ENCODE results near the gene PNPLA8. TPM values are rescaled to one million over a fixed set of nuclear protein-coding genes. Genes with fewer than 3 reads are reported as not detected.

PNPLA8 gene
- total and polyA plus RNA-seq, 2 of the 4 experiments (the other 2 are of a cell fraction): 7.0 to 14.5 TPM

- no peak for ATAC-seq (ENCODE audit: low read depth)
- BruUV-seq (replicated peaks): no TSS peak
- Histone ChIP-seq H3K23ac (ENCODE audit: low read depth, low read length) (no peak overlapping the region), H3K4me3 (ENCODE audit: insufficient read depth, low read depth, low read length) (no peak overlapping the region), H3K36me3 (ENCODE audit: control insufficient read depth, insufficient read depth, low read length) (no peaks in the 10 kb centered on the region), H2AK5ac (ENCODE audit: low read depth, low read length) (no peak overlapping the region), H3K27ac (ENCODE audit: insufficient read depth, low read length) (no peak overlapping the region), H3K9ac (ENCODE audit: low read depth, low read length) (no peak overlapping the region), H3K4ac (ENCODE audit: low read depth, low read length) (no peak overlapping the region), H2BK120ac (ENCODE audit: low read depth, low read length) (no peak overlapping the region), H3K4me1 (ENCODE audit: control insufficient read depth, insufficient read depth, low read length) (no peaks in the 10 kb centered on the region), H3K9me3 (ENCODE audit: control insufficient read depth, insufficient read depth, low read length) (peaks cover 10% of the 10 kb centered on the region), H3K18ac (ENCODE audit: low read depth, low read length) (no peak overlapping the region), H2AK9ac (replicated peaks; ENCODE audit: low read depth, low read length, poor library complexity) (no peak overlapping the region), H2BK15ac (ENCODE audit: low read depth, low read length) (no peak overlapping the region), H4K91ac (ENCODE audit: insufficient read depth, low read depth, low read length) (no peak overlapping the region), H3K14ac (replicated peaks; ENCODE audit: low read depth, low read length) (no peak overlapping the region), H3K79me1 (ENCODE audit: low read depth in 1 of 2, low read length in 2 of 2) (peaks cover 6 to 13% of the 10 kb centered on the region in 2 experiments), H4K8ac (ENCODE audit: low read depth in 2 of 2, low read length in 2 of 2) (no peak overlapping the region), H2AFZ (replicated peaks; ENCODE audit: low read length, poor library complexity) (no peak overlapping the region), H3K56ac (ENCODE audit: extremely low read depth, insufficient read depth, low read length) (no peak overlapping the region), H2BK5ac (ENCODE audit: low read depth, low read length, poor library complexity, severe bottlenecking) (no peak overlapping the region), H4K20me1 (ENCODE audit: insufficient read depth, low read length) (no peaks in the 10 kb centered on the region), H3K9me1 (ENCODE audit: insufficient read depth, low read length) (no peaks in the 10 kb centered on the region), H3K4me2 (ENCODE audit: low read depth, low read length) (no peak overlapping the region), H4K5ac (ENCODE audit: low read depth, low read length) (no peak overlapping the region), H3K27me3 (ENCODE audit: control insufficient read depth, insufficient read depth, low read length) (no peaks in the 10 kb centered on the region), H2BK20ac (ENCODE audit: low read depth, low read length) (no peak overlapping the region)
- no peak for DNase-seq
- in situ Hi-C loops (cut with MboI; ENCODE audit: low sequenced_read_pairs) (no loop called here), dilution Hi-C loops (cut with HindIII; ENCODE audit: low sequenced_read_pairs, unreplicated experiment) (no loop called here), intact Hi-C loops (cut with micrococcal nuclease) (no loop called here)
- ChIA-PET POLR2A (ENCODE audit: unreplicated experiment) (no interaction called here), CTCF (no interaction called here)
- TF ChIP-seq SMC3 (IDR thresholded peaks at IDR 0.05; ENCODE audit: low read depth, low read length) (no peak), FOS (IDR thresholded peaks at IDR 0.05; ENCODE audit: low read depth, low read length) (no peak), POLR2A (IDR thresholded peaks at IDR 0.05; ENCODE audit: low read depth, low read length) (no peak), RAD21 (IDR thresholded peaks at IDR 0.05; ENCODE audit: low read length) (no peak), USF2 (IDR thresholded peaks at IDR 0.05; ENCODE audit: low read depth, low read length) (no peak), CHD1 (IDR thresholded peaks at IDR 0.05; ENCODE audit: low read depth, low read length) (no peak), NFE2L2 (IDR thresholded peaks at IDR 0.05; ENCODE audit: low read depth, low read length) (no peak)
- no CpG with 5 or more reads among the region's 1 CpG for WGBS, 2 experiments (ENCODE audit: extremely low coverage in 2 of 2, insufficient read length in 1 of 2)
Measured at GRCh38 chr7:108557617-108558016, 31.7 kb upstream of the PNPLA8 start.

Measured in IMR-90 (cell line).